Epithelial cell of esophagus (primary cell): ENCODE results near the gene IL21.
"Not testable (repeated sequence)": the region's sequence is repeated elsewhere in the genome, so short reads cannot be mapped to it uniquely, and the experiment has no call there.

ENCODE experiments used
- DNase-seq: peaks from one replicate; pipeline ENCODE4 v3.0.0; 2010; ENCODE audit warnings: low read depth
- H3K4me3 ChIP-seq: 2 replicates; pipeline ENCODE4 v1.5.1; 2011; ENCODE audit warnings: mild to moderate bottlenecking, low read length, control low read depth
- CTCF ChIP-seq: IDR thresholded peaks from 2 replicates; pipeline ENCODE4 v1.5.1; 2011; ENCODE audit warnings: low read depth, mild to moderate bottlenecking, low read length, control low read depth, inconsistent platforms; ENCODE audit not compliant: insufficient read depth; ENCODE audit errors: missing control alignments

IL21 gene

GRCh38 chr4:122577808-122578781, 42.8 kb downstream of the IL21 start:
- peak; percentile 89 for TF ChIP-seq CTCF
- peak; percentile 57 for DNase-seq
- no peak overlapping the region for H3K4me3 ChIP-seq

- no peak for TF ChIP-seq CTCF
- no peak for DNase-seq
- H3K4me3 ChIP-seq: no peak overlapping the region
These were observed 43.7 kb downstream of the IL21 start for GRCh38 chr4:122577189-122577553.

GRCh38 chr4:122576261-122577188, 44.3 kb downstream of the IL21 start:
- peak; percentile 62 for DNase-seq
- peak; percentile 55 for TF ChIP-seq CTCF
- no peak overlapping the region for H3K4me3 ChIP-seq

- not testable (repeated sequence) for H3K4me3 ChIP-seq, DNase-seq
These were observed 46.5 kb downstream of the IL21 start for GRCh38 chr4:122574347-122574746.

GRCh38 chr4:122562449-122562848, 58.4 kb downstream of the IL21 start:
- no peak for TF ChIP-seq CTCF
- no peak overlapping the region for H3K4me3 ChIP-seq
- no peak for DNase-seq
